ENCODE data around the gene MAP4K4. TPM values are rescaled to one million over a fixed set of nuclear protein-coding genes. Genes with fewer than 3 reads are reported as not detected.

The MAP4K4 gene
- polyA plus RNA-seq, 1 donor (not counting 4 experiments of a cell fraction or from before 2014, with no cell fraction given): 84.1 TPM

GRCh38 chr2:101861382-101861781 lies 163.9 kb downstream of the MAP4K4 start:
- Histone ChIP-seq H3K27ac (ENCODE audit: control insufficient read depth, insufficient read depth, low read length) (no peak overlapping the region), H3K36me3 (ENCODE audit: control insufficient read depth in 2 of 2, extremely low read depth in 1 of 2, insufficient read depth in 2 of 2, low read length in 2 of 2) (peaks cover 25 to 43% of the 10 kb centered on the region in 2 experiments), H3K79me2 (ENCODE audit: control insufficient read depth, insufficient read depth, low read length) (peaks cover 16% of the 10 kb centered on the region), H3K9me1 (ENCODE audit: control insufficient read depth, extremely low read depth, insufficient read depth, low read length) (peaks cover 2% of the 10 kb centered on the region), H3K4me2 (ENCODE audit: control insufficient read depth, extremely low read depth, insufficient read depth, low read depth, low read length) (no peak overlapping the region), H3K9ac (ENCODE audit: control insufficient read depth, extremely low read depth, insufficient read depth, low read length) (no peak overlapping the region), H3K27me3 (ENCODE audit: control insufficient read depth, extremely low read depth, insufficient read depth, low read length) (no peaks in the 10 kb centered on the region), H2AFZ (ENCODE audit: control insufficient read depth, low read length) (no peak overlapping the region), H4K20me1 (ENCODE audit: control insufficient read depth, extremely low read depth, insufficient read depth, low read length) (no peaks in the 10 kb centered on the region), H3K4me1 (ENCODE audit: control insufficient read depth, extremely low read depth, insufficient read depth, low read length) (peaks cover 20% of the 10 kb centered on the region), H3K4me3 (ENCODE audit: control insufficient read depth in 2 of 3, extremely low read depth in 1 of 3, insufficient read depth in 2 of 3, low read depth in 1 of 3, low read length in 3 of 3) (no peak overlapping the region), H3K9me3 (ENCODE audit: control insufficient read depth, low read depth, low read length) (no peaks in the 10 kb centered on the region)
- DNase-seq (ENCODE audit: low read depth, low spot score): no peak
- no peak for FAIRE-seq
- dilution Hi-C loops (cut with MboI; ENCODE audit: extremely low pct_ligation_motif_present, low sequenced_read_pairs): no loop called here
- TF ChIP-seq, protein P1, sequence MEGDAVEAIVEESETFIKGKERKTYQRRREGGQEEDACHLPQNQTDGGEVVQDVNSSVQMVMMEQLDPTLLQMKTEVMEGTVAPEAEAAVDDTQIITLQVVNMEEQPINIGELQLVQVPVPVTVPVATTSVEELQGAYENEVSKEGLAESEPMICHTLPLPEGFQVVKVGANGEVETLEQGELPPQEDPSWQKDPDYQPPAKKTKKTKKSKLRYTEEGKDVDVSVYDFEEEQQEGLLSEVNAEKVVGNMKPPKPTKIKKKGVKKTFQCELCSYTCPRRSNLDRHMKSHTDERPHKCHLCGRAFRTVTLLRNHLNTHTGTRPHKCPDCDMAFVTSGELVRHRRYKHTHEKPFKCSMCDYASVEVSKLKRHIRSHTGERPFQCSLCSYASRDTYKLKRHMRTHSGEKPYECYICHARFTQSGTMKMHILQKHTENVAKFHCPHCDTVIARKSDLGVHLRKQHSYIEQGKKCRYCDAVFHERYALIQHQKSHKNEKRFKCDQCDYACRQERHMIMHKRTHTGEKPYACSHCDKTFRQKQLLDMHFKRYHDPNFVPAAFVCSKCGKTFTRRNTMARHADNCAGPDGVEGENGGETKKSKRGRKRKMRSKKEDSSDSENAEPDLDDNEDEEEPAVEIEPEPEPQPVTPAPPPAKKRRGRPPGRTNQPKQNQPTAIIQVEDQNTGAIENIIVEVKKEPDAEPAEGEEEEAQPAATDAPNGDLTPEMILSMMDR (optimal IDR thresholded peaks at IDR 0.05 in 1 of 3, IDR thresholded peaks at IDR 0.05 in 1 of 3, conservative IDR thresholded peaks at IDR 0.05 in 1 of 3; ENCODE audit: extremely low read depth in 1 of 3, insufficient read depth in 2 of 3, low read length in 3 of 3): no peak
- no peak for TF ChIP-seq EZH2 (IDR thresholded peaks at IDR 0.05; ENCODE audit: low read length)

- no peak for TF ChIP-seq EZH2 (IDR thresholded peaks at IDR 0.05; ENCODE audit: low read length)
These were observed 166.0 kb downstream of the MAP4K4 start for GRCh38 chr2:101863534-101863933.

DNA sequence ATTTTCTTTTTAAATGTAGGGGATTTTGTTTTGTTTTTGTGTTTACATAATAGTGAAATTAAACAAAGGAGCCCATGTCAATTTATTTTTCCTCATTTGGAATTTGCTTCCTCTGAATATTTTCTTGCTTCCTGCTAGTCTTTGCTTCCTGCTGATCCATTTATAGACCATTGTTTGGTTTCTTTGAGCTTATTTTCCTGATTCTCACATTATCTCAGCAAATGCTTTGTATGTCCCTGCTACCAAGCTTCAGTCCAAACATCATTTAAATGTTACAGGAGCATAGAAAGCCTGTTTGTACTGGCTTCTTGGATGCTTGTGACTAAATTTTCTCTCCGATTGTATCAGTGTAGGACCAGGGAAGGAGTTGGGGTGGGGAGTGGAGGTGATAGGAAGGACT lies 166.9 kb downstream of the MAP4K4 start:
- DNase-seq (ENCODE audit: low read depth, low spot score): no peak
- Histone ChIP-seq H3K4me3 (ENCODE audit: control insufficient read depth in 2 of 3, extremely low read depth in 1 of 3, insufficient read depth in 2 of 3, low read depth in 1 of 3, low read length in 3 of 3) (no peak overlapping the region), H3K27me3 (ENCODE audit: control insufficient read depth, extremely low read depth, insufficient read depth, low read length) (no peaks in the 10 kb centered on the region), H3K79me2 (ENCODE audit: control insufficient read depth, insufficient read depth, low read length) (peaks cover 10% of the 10 kb centered on the region), H3K27ac (ENCODE audit: control insufficient read depth, insufficient read depth, low read length) (no peak overlapping the region), H3K9me1 (ENCODE audit: control insufficient read depth, extremely low read depth, insufficient read depth, low read length) (no peaks in the 10 kb centered on the region), H3K36me3 (ENCODE audit: control insufficient read depth in 2 of 2, extremely low read depth in 1 of 2, insufficient read depth in 2 of 2, low read length in 2 of 2) (peaks cover 31 to 52% of the 10 kb centered on the region in 2 experiments), H3K9ac (ENCODE audit: control insufficient read depth, extremely low read depth, insufficient read depth, low read length) (no peak overlapping the region), H4K20me1 (ENCODE audit: control insufficient read depth, extremely low read depth, insufficient read depth, low read length) (no peaks in the 10 kb centered on the region), H2AFZ (ENCODE audit: control insufficient read depth, low read length) (no peak overlapping the region), H3K4me2 (ENCODE audit: control insufficient read depth, extremely low read depth, insufficient read depth, low read depth, low read length) (no peak overlapping the region), H3K4me1 (ENCODE audit: control insufficient read depth, extremely low read depth, insufficient read depth, low read length) (no peaks in the 10 kb centered on the region), H3K9me3 (ENCODE audit: control insufficient read depth, low read depth, low read length) (no peaks in the 10 kb centered on the region)
- dilution Hi-C loops (cut with MboI; ENCODE audit: extremely low pct_ligation_motif_present, low sequenced_read_pairs): no loop called here
- no peak for TF ChIP-seq EZH2 (IDR thresholded peaks at IDR 0.05; ENCODE audit: low read length)
- TF ChIP-seq, protein P1 (optimal IDR thresholded peaks at IDR 0.05 in 1 of 3, IDR thresholded peaks at IDR 0.05 in 1 of 3, conservative IDR thresholded peaks at IDR 0.05 in 1 of 3; ENCODE audit: extremely low read depth in 1 of 3, insufficient read depth in 2 of 3, low read length in 3 of 3): no peak
- FAIRE-seq: no peak

More at GRCh38 chr2:101863534-101863933, 166.0 kb downstream of the MAP4K4 start:
- no peaks in the 10 kb centered on the region for H3K27me3 ChIP-seq (ENCODE audit: control insufficient read depth, extremely low read depth, insufficient read depth, low read length)
- no peak overlapping the region for H3K4me3 ChIP-seq (ENCODE audit: control insufficient read depth in 2 of 3, extremely low read depth in 1 of 3, insufficient read depth in 2 of 3, low read depth in 1 of 3, low read length in 3 of 3)
- no peaks in the 10 kb centered on the region for H4K20me1 ChIP-seq (ENCODE audit: control insufficient read depth, extremely low read depth, insufficient read depth, low read length)
- no peak overlapping the region for H3K9ac ChIP-seq (ENCODE audit: control insufficient read depth, extremely low read depth, insufficient read depth, low read length)
- H3K79me2 ChIP-seq (ENCODE audit: control insufficient read depth, insufficient read depth, low read length): peaks cover 14% of the 10 kb centered on the region
- no peaks in the 10 kb centered on the region for H3K9me3 ChIP-seq (ENCODE audit: control insufficient read depth, low read depth, low read length)
- H3K36me3 ChIP-seq (ENCODE audit: control insufficient read depth in 2 of 2, extremely low read depth in 1 of 2, insufficient read depth in 2 of 2, low read length in 2 of 2): peaks cover 33 to 50% of the 10 kb centered on the region in 2 experiments
- DNase-seq (ENCODE audit: low read depth, low spot score) (no peak), FAIRE-seq (no peak)
- no peak overlapping the region for H3K27ac ChIP-seq (ENCODE audit: control insufficient read depth, insufficient read depth, low read length)
- no peak overlapping the region for H2AFZ ChIP-seq (ENCODE audit: control insufficient read depth, low read length)
- no peak overlapping the region for H3K4me2 ChIP-seq (ENCODE audit: control insufficient read depth, extremely low read depth, insufficient read depth, low read depth, low read length)
- peaks cover 5% of the 10 kb centered on the region for H3K4me1 ChIP-seq (ENCODE audit: control insufficient read depth, extremely low read depth, insufficient read depth, low read length)
- no peaks in the 10 kb centered on the region for H3K9me1 ChIP-seq (ENCODE audit: control insufficient read depth, extremely low read depth, insufficient read depth, low read length)
- dilution Hi-C loops (cut with MboI; ENCODE audit: extremely low pct_ligation_motif_present, low sequenced_read_pairs): no loop called here
